SIG-M5 treated with dmso at 0.1 percent for 504 hours (cell line): ENCODE data around the gene IRX2.

ENCODE experiments used
- DNase-seq: peaks from one replicate; lab custom pipeline; 2025; ENCODE audit not compliant: unreplicated experiment; lab: John Stamatoyannopoulos, UW

Gene IRX2

GRCh38 chr5:2751592-2752021 is at the start of gene IRX2:
Gene IRX2, minus strand, starts transcription at chr5:2751677. Its CDS starts 264 bp downstream, at chr5:2751413.
- peak; percentile 37 for DNase-seq

GRCh38 chr5:2800035-2800434 is 48.6 kb upstream of the IRX2 start:
- DNase-seq, result no peak

GRCh38 chr5:2797981-2798380 is 46.5 kb upstream of the IRX2 start:
- no peak for DNase-seq

GRCh38 chr5:2797160-2797559 is 45.7 kb upstream of the IRX2 start:
- no peak for DNase-seq

- DNase-seq, result no peak
Measured at GRCh38 chr5:2783223-2783622, 31.7 kb upstream of the IRX2 start.

GRCh38 chr5:2782658-2783057 is 31.2 kb upstream of the IRX2 start:
- no peak for DNase-seq

GRCh38 chr5:2780421-2781171 is 29.1 kb upstream of the IRX2 start:
- peak; percentile 38 for DNase-seq

GRCh38 chr5:2779459-2779858 is 28.0 kb upstream of the IRX2 start:
- DNase-seq, result no peak

GRCh38 chr5:2776337-2777302 is 25.1 kb upstream of the IRX2 start:
- no peak for DNase-seq

GRCh38 chr5:2773327-2773726 is 21.9 kb upstream of the IRX2 start:
- no peak for DNase-seq

GRCh38 chr5:2767089-2767488 is 15.6 kb upstream of the IRX2 start:
- no peak for DNase-seq

- DNase-seq, result no peak
Measured at GRCh38 chr5:2764581-2764980, 13.1 kb upstream of the IRX2 start.

- DNase-seq, result no peak
Measured at GRCh38 chr5:2763533-2763794, 12.0 kb upstream of the IRX2 start.

GRCh38 chr5:2762744-2763532 is 11.5 kb upstream of the IRX2 start:
- DNase-seq, result no peak

GRCh38 chr5:2761921-2762488 is 10.5 kb upstream of the IRX2 start:
- no peak for DNase-seq

- no peak for DNase-seq
Measured at GRCh38 chr5:2759696-2760461, 8.4 kb upstream of the IRX2 start.

GRCh38 chr5:2759091-2759490 is 7.6 kb upstream of the IRX2 start:
- no peak for DNase-seq

- no peak for DNase-seq
Measured at GRCh38 chr5:2758632-2759031, 7.2 kb upstream of the IRX2 start.

GRCh38 chr5:2757563-2758351 is 6.3 kb upstream of the IRX2 start:
- peak; percentile 40 for DNase-seq
